ENCODE data around the gene SYPL1. TPM values are rescaled to one million over a fixed set of nuclear protein-coding genes. Genes with fewer than 3 reads are reported as not detected.

SYPL1 gene
- total and polyA plus RNA-seq, 9 of the 15 experiments (the other 6 are each of a cell fraction or from before 2014, with no cell fraction given), result 23.8 to 214 (median 70.2) TPM

DNA sequence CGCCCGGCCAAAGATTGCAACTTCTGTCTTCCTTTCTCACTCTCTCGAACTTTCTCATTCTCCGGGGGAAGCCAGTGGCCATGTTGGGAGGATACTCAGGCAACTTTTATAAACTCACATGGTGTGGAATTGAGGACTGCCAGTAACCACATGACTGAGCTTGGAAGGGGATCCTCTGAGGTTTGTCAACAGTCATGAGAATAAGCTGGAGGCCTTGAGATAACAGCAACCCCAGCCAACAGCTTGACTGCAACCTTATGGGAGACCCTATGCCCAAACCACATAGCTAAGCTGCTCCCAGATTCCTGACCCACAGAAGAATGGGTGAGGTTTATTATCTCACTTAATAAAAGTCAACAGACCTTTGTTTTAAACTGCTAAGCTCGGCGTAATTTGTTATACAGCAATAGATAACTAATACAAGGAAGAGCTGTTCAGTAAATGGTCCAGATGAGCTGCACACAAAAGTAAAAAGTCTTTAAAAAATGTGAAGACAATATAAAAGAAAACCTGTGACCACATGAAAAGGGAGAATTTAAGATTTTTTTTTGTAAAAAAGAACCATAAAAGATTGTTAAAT lies 9.6 kb downstream of the SYPL1 start (continued):
- TF ChIP-seq CBFA2T2 (conservative IDR thresholded peaks at IDR 0.05) (peak; percentile 56), SMARCE1 (IDR thresholded peaks at IDR 0.05) (0 out of 2 replicates have a peak, but pooled peaks have one; percentile 70), TEAD4 (IDR thresholded peaks at IDR 0.05; ENCODE audit: low read length) (peak; percentile 66), TEAD4 (CRISPR knock-in tag; IDR thresholded peaks at IDR 0.05; ENCODE audit: borderline replicate concordance) (no peak), PTBP1 (IDR thresholded peaks at IDR 0.05; ENCODE audit: low read depth, low read length) (no peak), ZNF175 (CRISPR knock-in tag; IDR thresholded peaks at IDR 0.05; ENCODE audit: low read depth) (peak; percentile 60; the same call in 1 of the 2 replicates), MEIS2 (IDR thresholded peaks at IDR 0.05; ENCODE audit: partially characterized antibody) (peak; percentile 61), CBFA2T3 (IDR thresholded peaks at IDR 0.05) (peak; percentile 82), ZNF445 (CRISPR knock-in tag; IDR thresholded peaks at IDR 0.05; ENCODE audit: low read depth) (0 out of 2 replicates have a peak, but pooled peaks have one; percentile 32), ZNF316 (IDR thresholded peaks at IDR 0.05) (peak; percentile 8; the same call in 1 of the 2 replicates), IFI16 (CRISPR knock-in tag; IDR thresholded peaks at IDR 0.05) (no peak), ESRRA (IDR thresholded peaks at IDR 0.05; ENCODE audit: borderline replicate concordance, low read depth) (peak; percentile 75; the same call in 1 of the 2 replicates), MTA2 (IDR thresholded peaks at IDR 0.05; ENCODE audit: low read depth) (peak; percentile 62), SOX6 (IDR thresholded peaks at IDR 0.05) (peak; percentile 89), TOE1 (IDR thresholded peaks at IDR 0.05; ENCODE audit: borderline replicate concordance) (peak; percentile 25; the same call in 1 of the 2 replicates), TOE1 (CRISPR knock-in tag; IDR thresholded peaks at IDR 0.05; ENCODE audit: borderline replicate concordance, low read depth) (no peak), FOXA3 (CRISPR knock-in tag; conservative IDR thresholded peaks at IDR 0.05 in 1 of 2, IDR thresholded peaks at IDR 0.05 in 1 of 2) (peak in 1 of 2 experiments; percentile 81; a peak in 2 of 4 replicates), HLTF (IDR thresholded peaks at IDR 0.05) (no peak), ARID1B (IDR thresholded peaks at IDR 0.05) (peak; percentile 80), KLF10 (CRISPR knock-in tag; IDR thresholded peaks at IDR 0.05) (no peak), HMG20A (CRISPR knock-in tag; conservative IDR thresholded peaks at IDR 0.05) (peak; percentile 93), TEAD1 (CRISPR knock-in tag; IDR thresholded peaks at IDR 0.05) (peak in 1 of 2 experiments; percentile 81; a peak in 1 of 4 replicates)
- TF ChIP-seq, protein P1, sequence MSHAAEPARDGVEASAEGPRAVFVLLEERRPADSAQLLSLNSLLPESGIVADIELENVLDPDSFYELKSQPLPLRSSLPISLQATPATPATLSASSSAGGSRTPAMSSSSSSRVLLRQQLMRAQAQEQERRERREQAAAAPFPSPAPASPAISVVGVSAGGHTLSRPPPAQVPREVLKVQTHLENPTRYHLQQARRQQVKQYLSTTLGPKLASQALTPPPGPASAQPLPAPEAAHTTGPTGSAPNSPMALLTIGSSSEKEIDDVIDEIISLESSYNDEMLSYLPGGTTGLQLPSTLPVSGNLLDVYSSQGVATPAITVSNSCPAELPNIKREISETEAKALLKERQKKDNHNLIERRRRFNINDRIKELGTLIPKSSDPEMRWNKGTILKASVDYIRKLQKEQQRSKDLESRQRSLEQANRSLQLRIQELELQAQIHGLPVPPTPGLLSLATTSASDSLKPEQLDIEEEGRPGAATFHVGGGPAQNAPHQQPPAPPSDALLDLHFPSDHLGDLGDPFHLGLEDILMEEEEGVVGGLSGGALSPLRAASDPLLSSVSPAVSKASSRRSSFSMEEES (CRISPR knock-in tag; IDR thresholded peaks at IDR 0.05), result peak; percentile 65
- TF ChIP-seq, protein P2, sequence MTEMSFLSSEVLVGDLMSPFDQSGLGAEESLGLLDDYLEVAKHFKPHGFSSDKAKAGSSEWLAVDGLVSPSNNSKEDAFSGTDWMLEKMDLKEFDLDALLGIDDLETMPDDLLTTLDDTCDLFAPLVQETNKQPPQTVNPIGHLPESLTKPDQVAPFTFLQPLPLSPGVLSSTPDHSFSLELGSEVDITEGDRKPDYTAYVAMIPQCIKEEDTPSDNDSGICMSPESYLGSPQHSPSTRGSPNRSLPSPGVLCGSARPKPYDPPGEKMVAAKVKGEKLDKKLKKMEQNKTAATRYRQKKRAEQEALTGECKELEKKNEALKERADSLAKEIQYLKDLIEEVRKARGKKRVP (CRISPR knock-in tag; IDR thresholded peaks at IDR 0.05), result 0 out of 2 replicates have a peak, but pooled peaks have one; percentile 64
- TF ChIP-seq, protein P3, sequence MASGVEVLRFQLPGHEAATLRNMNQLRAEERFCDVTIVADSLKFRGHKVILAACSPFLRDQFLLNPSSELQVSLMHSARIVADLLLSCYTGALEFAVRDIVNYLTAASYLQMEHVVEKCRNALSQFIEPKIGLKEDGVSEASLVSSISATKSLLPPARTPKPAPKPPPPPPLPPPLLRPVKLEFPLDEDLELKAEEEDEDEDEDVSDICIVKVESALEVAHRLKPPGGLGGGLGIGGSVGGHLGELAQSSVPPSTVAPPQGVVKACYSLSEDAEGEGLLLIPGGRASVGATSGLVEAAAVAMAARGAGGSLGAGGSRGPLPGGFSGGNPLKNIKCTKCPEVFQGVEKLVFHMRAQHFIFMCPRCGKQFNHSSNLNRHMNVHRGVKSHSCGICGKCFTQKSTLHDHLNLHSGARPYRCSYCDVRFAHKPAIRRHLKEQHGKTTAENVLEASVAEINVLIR (CRISPR knock-in tag; IDR thresholded peaks at IDR 0.05), result no peak
- TF ChIP-seq, protein P4, sequence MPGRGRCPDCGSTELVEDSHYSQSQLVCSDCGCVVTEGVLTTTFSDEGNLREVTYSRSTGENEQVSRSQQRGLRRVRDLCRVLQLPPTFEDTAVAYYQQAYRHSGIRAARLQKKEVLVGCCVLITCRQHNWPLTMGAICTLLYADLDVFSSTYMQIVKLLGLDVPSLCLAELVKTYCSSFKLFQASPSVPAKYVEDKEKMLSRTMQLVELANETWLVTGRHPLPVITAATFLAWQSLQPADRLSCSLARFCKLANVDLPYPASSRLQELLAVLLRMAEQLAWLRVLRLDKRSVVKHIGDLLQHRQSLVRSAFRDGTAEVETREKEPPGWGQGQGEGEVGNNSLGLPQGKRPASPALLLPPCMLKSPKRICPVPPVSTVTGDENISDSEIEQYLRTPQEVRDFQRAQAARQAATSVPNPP (IDR thresholded peaks at IDR 0.05; ENCODE audit: borderline replicate concordance, insufficient read depth, insufficient read length), result no peak

Measured in K562 (cell line).